CD14-positive monocyte (primary cell): ENCODE results near the gene C22orf39. TPM values are rescaled to one million over a fixed set of nuclear protein-coding genes. Genes with fewer than 3 reads are reported as not detected.
"Not testable (repeated sequence)": the region's sequence is repeated elsewhere in the genome, so short reads cannot be mapped to it uniquely, and the experiment has no call there.

ENCODE experiments used
- DNase-seq, 3 donors: peaks; one replicate each; pipeline ENCODE4 v3.0.0-alpha.2; 2011 to 2022
- H2AFZ ChIP-seq: 2 replicates; pipeline ENCODE4 v1.6.0; 2012; ENCODE audit warnings: mild to moderate bottlenecking, low read depth, low read length, inconsistent platforms; ENCODE audit not compliant: insufficient read depth, poor library complexity, severe bottlenecking
- H3K27ac ChIP-seq, 2 donors: 1 replicate in 1 of 2; 2 replicates in 1 of 2; pipeline ENCODE4 v1.5.1; 2012 to 2013; ENCODE audit warnings: low read length in 2 of 2, control low read depth in 1 of 2, inconsistent platforms in 1 of 2, low read depth in 1 of 2, mild to moderate bottlenecking in 1 of 2
- H3K27me3 ChIP-seq, 2 donors: one replicate each; pipeline versions ENCODE4 v1.6.0 to v1.6.1; 2011 to 2013; ENCODE audit warnings: low read length in 2 of 2; ENCODE audit not compliant: control insufficient read depth in 2 of 2, insufficient read depth in 2 of 2
- H3K36me3 ChIP-seq, 2 donors: replicated peaks in 1 of 2; 1 replicate in 1 of 2; 2 replicates in 1 of 2; pipeline versions ENCODE4 v1.5.1 to v1.6.1; 2012 to 2013; ENCODE audit warnings: low read length in 2 of 2, control low read depth in 1 of 2, inconsistent platforms in 1 of 2, mild to moderate bottlenecking in 1 of 2; ENCODE audit not compliant: insufficient read depth in 2 of 2, control insufficient read depth in 1 of 2
- H3K4me1 ChIP-seq, 2 donors: 1 replicate in 1 of 2; 2 replicates in 1 of 2; pipeline versions ENCODE4 v1.5.1 to v1.6.1; 2012 to 2013; ENCODE audit warnings: low read length in 2 of 2, control low read depth in 1 of 2, inconsistent platforms in 1 of 2, mild to moderate bottlenecking in 1 of 2, moderate library complexity in 1 of 2; ENCODE audit not compliant: insufficient read depth in 2 of 2, control insufficient read depth in 1 of 2
- H3K4me2 ChIP-seq: replicated peaks from 2 replicates; pipeline ENCODE3; 2012; ENCODE audit warnings: low read length, moderate library complexity, mild to moderate bottlenecking; ENCODE audit not compliant: poor library complexity, severe bottlenecking; ENCODE audit errors: extremely low read depth
- H3K4me3 ChIP-seq, 3 experiments: fragments of 200-600 bp in 1 of 3; sonication (generic) in 1 of 3; replicated peaks in 1 of 3; 1 replicate in 2 of 3; 2 replicates in 1 of 3; pipeline ENCODE4 v1.5.1; 2011 to 2013; ENCODE audit warnings: low read length in 3 of 3, mild to moderate bottlenecking in 3 of 3, control low read depth in 2 of 3, low read depth in 2 of 3, inconsistent platforms in 1 of 3, moderate library complexity in 1 of 3
- H3K79me2 ChIP-seq: 2 replicates; pipeline ENCODE4 v1.6.0; 2012; ENCODE audit warnings: mild to moderate bottlenecking, control low read depth, inconsistent platforms, low read length, moderate library complexity; ENCODE audit not compliant: insufficient read depth
- H3K9ac ChIP-seq: 2 replicates; pipeline ENCODE4 v1.6.0; 2017; ENCODE audit warnings: low read length, mild to moderate bottlenecking; ENCODE audit not compliant: insufficient read depth, poor library complexity, severe bottlenecking
- H3K9me3 ChIP-seq, 2 donors: replicated peaks in 1 of 2; 1 replicate in 1 of 2; 2 replicates in 1 of 2; pipeline versions ENCODE4 v1.5.1 to v1.6.1; 2012 to 2013; ENCODE audit warnings: low read length in 2 of 2, control low read depth in 1 of 2; ENCODE audit not compliant: control insufficient read depth in 1 of 2, insufficient read depth in 1 of 2
- H4K20me1 ChIP-seq: 2 replicates; pipeline ENCODE4 v1.6.0; 2012; ENCODE audit warnings: mild to moderate bottlenecking, low read length, control low read depth, moderate library complexity; ENCODE audit not compliant: insufficient read depth
- H3K27ac Mint-ChIP-seq, 7 donors: one replicate each; pipeline ENCODE4 v1.8.0; 2020; ENCODE audit warnings: mild to moderate bottlenecking in 7 of 7, mixed read lengths in 7 of 7, moderate library complexity in 6 of 7, inconsistent platforms in 2 of 7
- H3K27me3 Mint-ChIP-seq, 3 donors: one replicate each; pipeline ENCODE4 v1.8.0; 2021 to 2022; ENCODE audit warnings: low read depth in 3 of 3, mild to moderate bottlenecking in 3 of 3, mixed read lengths in 3 of 3, moderate library complexity in 3 of 3, inconsistent platforms in 1 of 3
- H3K36me3 Mint-ChIP-seq, 2 donors: one replicate each; pipeline ENCODE4 v1.8.0; 2020; ENCODE audit warnings: mixed read lengths in 2 of 2, inconsistent platforms in 1 of 2, mild to moderate bottlenecking in 1 of 2
- H3K4me1 Mint-ChIP-seq: one replicate; pipeline ENCODE4 v1.8.0; 2020; ENCODE audit warnings: mild to moderate bottlenecking, mixed read lengths
- H3K4me3 Mint-ChIP-seq, 2 donors: one replicate each; pipeline ENCODE4 v1.8.0; 2020; ENCODE audit warnings: mild to moderate bottlenecking in 2 of 2, mixed read lengths in 2 of 2, moderate library complexity in 1 of 2
- H3K9me3 Mint-ChIP-seq, 7 donors: one replicate each; pipeline ENCODE4 v1.8.0; 2020 to 2022; ENCODE audit warnings: mixed read lengths in 7 of 7, mild to moderate bottlenecking in 6 of 7, moderate library complexity in 6 of 7, inconsistent platforms in 2 of 7
- WGBS: methylation state at CpG from one replicate; pipeline ENCODE4 v1.1.5; 2013; ENCODE audit warnings: missing lambda C conversion rate; ENCODE audit not compliant: insufficient coverage; 5-methylcytosine and 5-hydroxymethylcytosine counted together
- intact Hi-C, 2 donors: fragments of 100-400 bp; cut with micrococcal nuclease; formaldehyde crosslinking; loops; one replicate each; pipeline versions ENCODE4 v1.15.0 to v1.15.1; 2023
- polyA plus RNA-seq, 3 donors: library from polyadenylated mRNA; depleted of rRNA in 1 of 3; unstranded in 2 of 3; stranded (reverse) in 1 of 3; fragments of 300-500 nt in 2 of 3; fragments of >200 nt in 1 of 3; fragmentation: Illumina TruSeq in 2 of 3; gene quantifications; 1 replicate in 2 of 3; 2 replicates in 1 of 3; pipeline ENCODE4 v1.2.3, GENCODE V29; 2012 to 2021
- TF ChIP-seq, protein P1 (sequence below): fragments of 200-600 bp; IDR thresholded peaks from one replicate; pipeline ENCODE4 v1.8.0; 2022; ENCODE audit warnings: antibody characterized with exemption, mild to moderate bottlenecking

C22orf39 gene
- polyA plus RNA-seq, 3 donors = 21.2 to 40.3 (median 38.4) TPM

DNA sequence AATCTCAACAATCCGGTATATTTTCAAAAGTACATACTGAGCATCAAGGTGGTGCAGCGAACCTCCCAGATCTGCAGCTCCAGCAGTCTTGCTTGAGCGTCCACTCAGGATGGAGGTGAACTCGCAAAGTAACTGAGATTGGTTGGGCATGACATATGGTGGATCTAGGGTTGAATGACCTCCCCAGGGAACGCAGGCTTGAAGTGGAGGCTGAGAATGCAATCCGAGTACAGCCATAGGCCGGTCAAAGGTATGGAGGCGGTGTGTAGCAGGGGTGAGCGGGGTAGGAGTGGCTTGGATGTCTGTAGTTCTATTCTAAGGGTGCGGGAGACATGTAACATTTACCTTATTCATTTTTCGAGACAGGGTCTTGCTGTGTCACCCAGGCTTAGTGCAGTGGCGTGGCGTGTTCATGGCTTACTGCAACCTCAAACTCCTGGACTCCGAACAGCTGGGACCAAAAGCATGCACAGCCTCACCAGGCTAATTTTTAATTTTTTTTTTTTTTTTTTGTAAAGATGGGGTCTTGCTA is 631 bp upstream of the C22orf39 start:
- peaks cover 32 to 49% of the 10 kb centered on the region in 2 donors for H3K36me3 ChIP-seq
- Mint-ChIP-seq H3K27ac (peak overlapping the region; percentile 80 to 96 (median 94)), H3K9me3 (peaks cover 0 to 1% (median 0%) of the 10 kb centered on the region in 7 donors), H3K27me3 (no peaks in the 10 kb centered on the region), H3K4me3 (peak overlapping the region; percentile 91 to 96), H3K36me3 (peaks cover 44 to 50% of the 10 kb centered on the region in 2 donors), H3K4me1 (peaks cover 25% of the 10 kb centered on the region)
- H2AFZ ChIP-seq = peak overlapping the region; percentile 97
- peak overlapping the region; percentile 93 for H3K9ac ChIP-seq
- H3K27ac ChIP-seq = peak overlapping the region; percentile 58 to 87
- H3K9me3 ChIP-seq = no peaks in the 10 kb centered on the region
- TF ChIP-seq, protein P1, sequence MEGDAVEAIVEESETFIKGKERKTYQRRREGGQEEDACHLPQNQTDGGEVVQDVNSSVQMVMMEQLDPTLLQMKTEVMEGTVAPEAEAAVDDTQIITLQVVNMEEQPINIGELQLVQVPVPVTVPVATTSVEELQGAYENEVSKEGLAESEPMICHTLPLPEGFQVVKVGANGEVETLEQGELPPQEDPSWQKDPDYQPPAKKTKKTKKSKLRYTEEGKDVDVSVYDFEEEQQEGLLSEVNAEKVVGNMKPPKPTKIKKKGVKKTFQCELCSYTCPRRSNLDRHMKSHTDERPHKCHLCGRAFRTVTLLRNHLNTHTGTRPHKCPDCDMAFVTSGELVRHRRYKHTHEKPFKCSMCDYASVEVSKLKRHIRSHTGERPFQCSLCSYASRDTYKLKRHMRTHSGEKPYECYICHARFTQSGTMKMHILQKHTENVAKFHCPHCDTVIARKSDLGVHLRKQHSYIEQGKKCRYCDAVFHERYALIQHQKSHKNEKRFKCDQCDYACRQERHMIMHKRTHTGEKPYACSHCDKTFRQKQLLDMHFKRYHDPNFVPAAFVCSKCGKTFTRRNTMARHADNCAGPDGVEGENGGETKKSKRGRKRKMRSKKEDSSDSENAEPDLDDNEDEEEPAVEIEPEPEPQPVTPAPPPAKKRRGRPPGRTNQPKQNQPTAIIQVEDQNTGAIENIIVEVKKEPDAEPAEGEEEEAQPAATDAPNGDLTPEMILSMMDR = no peak
- 23% methylated on average over 10 of the region's 14 CpGs for WGBS
- H3K4me2 ChIP-seq = peak overlapping the region; percentile 84
- intact Hi-C loops = no loop called here
- H3K4me3 ChIP-seq = peak overlapping the region; percentile 54 to 82 (median 69)
- H4K20me1 ChIP-seq = peaks cover 23% of the 10 kb centered on the region
- peaks cover 45% of the 10 kb centered on the region for H3K79me2 ChIP-seq
- peak in 1 of 3 donors; percentile 10 for DNase-seq
- H3K4me1 ChIP-seq = peaks cover 16 to 26% of the 10 kb centered on the region in 2 donors
- H3K27me3 ChIP-seq = no peaks in the 10 kb centered on the region

DNA sequence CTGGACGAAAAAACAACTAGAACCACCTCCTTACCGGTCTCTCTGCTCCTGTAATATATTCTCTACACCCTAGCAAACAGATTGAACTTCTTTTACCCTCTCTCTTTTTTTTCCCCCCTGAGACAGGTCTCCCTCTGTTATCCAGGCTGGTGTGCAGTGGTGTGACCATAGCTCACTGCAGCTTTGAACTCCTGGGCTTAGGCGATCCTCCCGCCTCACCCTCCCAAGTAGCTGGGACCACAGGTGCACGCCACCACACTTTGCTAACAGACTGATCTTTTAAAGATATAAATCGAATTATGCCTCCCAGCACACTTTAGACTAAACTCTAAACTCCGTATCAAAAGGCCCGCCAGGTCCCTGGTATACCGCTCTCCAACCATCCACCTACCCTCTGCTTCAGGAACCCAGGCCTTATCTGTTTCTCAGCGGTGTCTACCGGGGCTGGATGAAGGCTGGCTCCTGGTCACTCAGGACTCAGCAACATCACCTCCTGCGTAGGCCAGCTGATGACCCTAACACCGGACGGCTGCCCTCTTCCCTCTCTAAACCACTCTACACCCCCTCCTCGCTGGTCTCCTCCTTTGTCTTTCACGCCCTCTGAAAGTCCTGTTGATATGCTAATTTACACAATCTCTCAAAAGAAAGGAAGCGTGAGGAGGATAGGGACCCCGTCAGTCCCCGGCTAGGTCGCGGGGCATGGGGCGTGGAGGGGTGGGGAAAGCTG is 745 bp downstream of the C22orf39 start:
- peak in 1 of 3 donors; percentile 9 for DNase-seq
- H3K4me1 ChIP-seq = peaks cover 16 to 26% of the 10 kb centered on the region in 2 donors
- H3K9ac ChIP-seq = peak overlapping the region; percentile 93
- intact Hi-C loops = loop anchor here (2.0 kb wide), 1 partner anchor 14 kb away; the partner anchor contains the start of gene MRPL40 (in 2 of the 2)
- peaks cover 36% of the 10 kb centered on the region for H4K20me1 ChIP-seq
- peak overlapping the region; percentile 84 for H3K4me2 ChIP-seq
- peak overlapping the region; percentile 97 for H2AFZ ChIP-seq
- no peaks in the 10 kb centered on the region for H3K27me3 ChIP-seq
- WGBS = 34% methylated on average over 14 of the region's 22 CpGs
- peaks cover 25% of the 10 kb centered on the region for H3K4me1 Mint-ChIP-seq
- TF ChIP-seq, protein P1 = no peak
- H3K27ac Mint-ChIP-seq = peak overlapping the region; percentile 78 to 92 (median 88)
- peak overlapping the region; percentile 54 to 82 (median 69) for H3K4me3 ChIP-seq
- H3K27me3 Mint-ChIP-seq = no peaks in the 10 kb centered on the region
- peaks cover 40 to 51% of the 10 kb centered on the region in 2 donors for H3K36me3 Mint-ChIP-seq
- H3K27ac ChIP-seq = peak overlapping the region; percentile 58 to 87
- peaks cover 59% of the 10 kb centered on the region for H3K79me2 ChIP-seq
- H3K36me3 ChIP-seq = peaks cover 34 to 49% of the 10 kb centered on the region in 2 donors
- no peaks in the 10 kb centered on the region for H3K9me3 ChIP-seq
- peaks cover 0 to 1% (median 0%) of the 10 kb centered on the region in 7 donors for H3K9me3 Mint-ChIP-seq
- peak overlapping the region; percentile 90 to 91 for H3K4me3 Mint-ChIP-seq

DNA sequence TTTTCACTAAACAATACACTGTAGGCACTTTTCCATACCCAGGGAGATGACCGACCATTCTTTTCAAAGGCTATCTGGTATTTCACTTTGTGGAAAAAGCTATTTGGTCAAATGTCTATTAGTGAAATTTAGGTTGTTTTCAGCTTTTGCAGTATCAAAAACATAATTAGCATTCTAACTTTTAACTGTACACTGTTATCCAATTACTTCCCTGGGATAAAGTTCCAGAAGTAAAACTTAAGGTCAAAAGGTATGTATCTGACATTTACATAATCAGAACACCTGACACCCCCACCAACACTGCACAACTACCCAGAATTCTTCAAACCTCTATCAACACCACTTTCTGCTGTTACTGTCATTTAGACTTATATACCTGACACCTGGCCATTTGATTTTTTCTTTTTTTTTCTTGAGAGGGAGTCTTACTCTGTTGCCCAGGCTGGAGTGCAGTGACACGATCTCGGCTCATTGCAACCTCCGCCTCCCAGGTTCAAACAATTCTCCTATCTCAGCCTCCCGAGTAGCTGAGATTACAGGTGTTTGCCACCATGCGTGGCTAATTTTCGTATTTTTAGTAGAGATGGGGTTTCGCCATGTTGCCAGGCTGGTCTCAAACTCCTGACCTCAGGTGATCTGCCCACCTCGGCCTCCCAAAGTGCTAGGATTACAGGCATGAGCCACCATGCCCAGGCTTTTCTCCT is 2.1 kb downstream of the C22orf39 start:
- WGBS = no CpG with 5 or more reads among the region's 9 CpGs
- Histone ChIP-seq H3K79me2 (peaks cover 72% of the 10 kb centered on the region), H3K4me1 (peaks cover 16 to 26% of the 10 kb centered on the region in 2 donors), H4K20me1 (peaks cover 47% of the 10 kb centered on the region), H3K36me3 (peaks cover 28 to 48% of the 10 kb centered on the region in 2 donors)
- Mint-ChIP-seq H3K27ac (peak overlapping the region in 1 of 7 donors; percentile 71), H3K36me3 (peaks cover 39 to 47% of the 10 kb centered on the region in 2 donors), H3K4me1 (peaks cover 25% of the 10 kb centered on the region)
- H3K9me3 ChIP-seq, H3K4me2 ChIP-seq, H3K27me3 ChIP-seq, H3K27me3 Mint-ChIP-seq, H3K4me3 Mint-ChIP-seq, intact Hi-C loops, H3K27ac ChIP-seq, H3K9ac ChIP-seq, H3K4me3 ChIP-seq, H2AFZ ChIP-seq, H3K9me3 Mint-ChIP-seq, DNase-seq: not testable (repeated sequence)
